ENCODE measurements around the gene AKR1B1. TPM values are rescaled to one million over a fixed set of nuclear protein-coding genes. Genes with fewer than 3 reads are reported as not detected.

AKR1B1 gene
- total RNA-seq, 1 donor from 2014 or later, result 52.8 TPM

GRCh38 chr7:134483296-134483695 lies 24.4 kb upstream of the AKR1B1 start:
- no peak overlapping the region for H3K4me3 Mint-ChIP-seq (ENCODE audit: unreplicated experiment)
- no peaks in the 10 kb centered on the region for H3K27me3 Mint-ChIP-seq (ENCODE audit: unreplicated experiment)
- H3K27ac Mint-ChIP-seq (ENCODE audit: unreplicated experiment), result no peak overlapping the region
- TF ChIP-seq CTCF (IDR thresholded peaks at IDR 0.05; ENCODE audit: unreplicated experiment), result no peak
- DNase-seq (ENCODE audit: low spot score), result no peak
- H3K36me3 Mint-ChIP-seq (ENCODE audit: low read depth, unreplicated experiment), result no peaks in the 10 kb centered on the region
- H3K4me1 Mint-ChIP-seq (ENCODE audit: unreplicated experiment), result peaks cover 4% of the 10 kb centered on the region
- H3K9me3 Mint-ChIP-seq (ENCODE audit: unreplicated experiment), result no peaks in the 10 kb centered on the region

GRCh38 chr7:134482858-134483257 lies 24.0 kb upstream of the AKR1B1 start:
- Mint-ChIP-seq H3K4me1 (ENCODE audit: unreplicated experiment) (peaks cover 4% of the 10 kb centered on the region), H3K4me3 (ENCODE audit: unreplicated experiment) (no peak overlapping the region), H3K27ac (ENCODE audit: unreplicated experiment) (no peak overlapping the region), H3K9me3 (ENCODE audit: unreplicated experiment) (no peaks in the 10 kb centered on the region), H3K27me3 (ENCODE audit: unreplicated experiment) (peaks cover 1% of the 10 kb centered on the region), H3K36me3 (ENCODE audit: low read depth, unreplicated experiment) (no peaks in the 10 kb centered on the region)
- TF ChIP-seq CTCF (IDR thresholded peaks at IDR 0.05; ENCODE audit: unreplicated experiment), result no peak
- DNase-seq (ENCODE audit: low spot score), result no peak

GRCh38 chr7:134481167-134481566 lies 22.3 kb upstream of the AKR1B1 start:
- Mint-ChIP-seq H3K27me3 (ENCODE audit: unreplicated experiment) (peaks cover 1% of the 10 kb centered on the region), H3K36me3 (ENCODE audit: low read depth, unreplicated experiment) (no peaks in the 10 kb centered on the region), H3K9me3 (ENCODE audit: unreplicated experiment) (no peaks in the 10 kb centered on the region), H3K27ac (ENCODE audit: unreplicated experiment) (no peak overlapping the region), H3K4me1 (ENCODE audit: unreplicated experiment) (peaks cover 4% of the 10 kb centered on the region), H3K4me3 (ENCODE audit: unreplicated experiment) (no peak overlapping the region)
- no peak for TF ChIP-seq CTCF (IDR thresholded peaks at IDR 0.05; ENCODE audit: unreplicated experiment)
- no peak for DNase-seq (ENCODE audit: low spot score)

- TF ChIP-seq CTCF (IDR thresholded peaks at IDR 0.05; ENCODE audit: unreplicated experiment), result no peak
- Mint-ChIP-seq H3K9me3 (ENCODE audit: unreplicated experiment) (no peaks in the 10 kb centered on the region), H3K4me1 (ENCODE audit: unreplicated experiment) (peaks cover 4% of the 10 kb centered on the region), H3K36me3 (ENCODE audit: low read depth, unreplicated experiment) (no peaks in the 10 kb centered on the region), H3K4me3 (ENCODE audit: unreplicated experiment) (no peak overlapping the region), H3K27ac (ENCODE audit: unreplicated experiment) (no peak overlapping the region), H3K27me3 (ENCODE audit: unreplicated experiment) (peaks cover 1% of the 10 kb centered on the region)
- no peak for DNase-seq (ENCODE audit: low spot score)
Observed at GRCh38 chr7:134480730-134481129, 21.8 kb upstream of the AKR1B1 start.

- no peak overlapping the region for H3K4me3 Mint-ChIP-seq (ENCODE audit: unreplicated experiment)
- H3K4me1 Mint-ChIP-seq (ENCODE audit: unreplicated experiment), result peaks cover 4% of the 10 kb centered on the region
- TF ChIP-seq CTCF (IDR thresholded peaks at IDR 0.05; ENCODE audit: unreplicated experiment), result no peak
- DNase-seq (ENCODE audit: low spot score), result no peak
- H3K9me3 Mint-ChIP-seq (ENCODE audit: unreplicated experiment), result no peaks in the 10 kb centered on the region
- peaks cover 1% of the 10 kb centered on the region for H3K27me3 Mint-ChIP-seq (ENCODE audit: unreplicated experiment)
- H3K27ac Mint-ChIP-seq (ENCODE audit: unreplicated experiment), result no peak overlapping the region
- H3K36me3 Mint-ChIP-seq (ENCODE audit: low read depth, unreplicated experiment), result no peaks in the 10 kb centered on the region
Observed at GRCh38 chr7:134480202-134480601, 21.3 kb upstream of the AKR1B1 start.
